Caco-2 (cell line): ENCODE measurements around the gene ABCA1. TPM values are rescaled to one million over a fixed set of nuclear protein-coding genes. Genes with fewer than 3 reads are reported as not detected.
"Not testable (repeated sequence)": the region's sequence is repeated elsewhere in the genome, so short reads cannot be mapped to it uniquely, and the experiment has no call there.

Experiments
- BruUV-seq: library from RNA; stranded (reverse); fragments of 400-500 nt; replicated peaks from 2 replicates; lab custom pipeline; 2021; lab: Mats Ljungman, UMichigan
- CTCF ChIA-PET: fragments of 300-600 bp; sonication (Branson Sonifier 250); formaldehyde crosslinking; loops from one replicate; lab custom pipeline; 2022; ENCODE audit warnings: antibody characterized with exemption; lab: Charles Lee
- POLR2A ChIA-PET: fragments of 300-600 bp; sonication (Branson Sonifier 250); formaldehyde crosslinking; loops from one replicate; lab custom pipeline; 2022; ENCODE audit warnings: antibody characterized with exemption; lab: Charles Lee
- DNase-seq, 2 experiments: peaks; one replicate each; pipeline versions ENCODE4 v3.0.0 to v3.0.0-alpha.2; 2020 to 2022
- H3K27me3 ChIP-seq: replicated peaks from 2 replicates; pipeline ENCODE4 v1.6.0; 2011; ENCODE audit warnings: low read length; ENCODE audit not compliant: control insufficient read depth, insufficient read depth
- H3K36me3 ChIP-seq: 2 replicates; pipeline ENCODE4 v1.5.1; 2011; ENCODE audit warnings: low read length; ENCODE audit not compliant: control insufficient read depth, insufficient read depth
- H3K4me1 ChIP-seq: fragments of 250-450 bp; sonication (Bioruptor Pico); 2 replicates; pipeline ENCODE4 v1.5.1; 2020; ENCODE audit warnings: mild to moderate bottlenecking
- H3K4me3 ChIP-seq: 2 replicates; pipeline ENCODE4 v1.5.1; 2011; ENCODE audit warnings: low read depth, mild to moderate bottlenecking, control low read depth, low read length
- H3K9me3 ChIP-seq: fragments of 250-450 bp; sonication (Bioruptor Pico); 2 replicates; pipeline ENCODE4 v1.5.1; 2020; ENCODE audit warnings: mild to moderate bottlenecking, moderate library complexity
- H3K27ac Mint-ChIP-seq: one replicate; pipeline ENCODE4 v1.8.0; 2022; ENCODE audit warnings: mixed read lengths; ENCODE audit not compliant: unreplicated experiment
- H3K27me3 Mint-ChIP-seq: one replicate; pipeline ENCODE4 v1.8.0; 2022; ENCODE audit warnings: mixed read lengths; ENCODE audit not compliant: insufficient read depth, unreplicated experiment
- H3K36me3 Mint-ChIP-seq: one replicate; pipeline ENCODE4 v1.8.0; 2022; ENCODE audit warnings: mild to moderate bottlenecking, mixed read lengths; ENCODE audit not compliant: insufficient read depth, unreplicated experiment
- H3K4me1 Mint-ChIP-seq: one replicate; pipeline ENCODE4 v1.8.0; 2022; ENCODE audit warnings: low read depth, mixed read lengths; ENCODE audit not compliant: unreplicated experiment
- H3K4me3 Mint-ChIP-seq: one replicate; pipeline ENCODE4 v1.8.0; 2022; ENCODE audit warnings: mild to moderate bottlenecking, moderate library complexity, mixed read lengths; ENCODE audit not compliant: unreplicated experiment
- H3K9me3 Mint-ChIP-seq: one replicate; pipeline ENCODE4 v1.8.0; 2022; ENCODE audit warnings: mixed read lengths; ENCODE audit not compliant: unreplicated experiment
- CTCF ChIP-seq, 2 experiments: fragments of 200-600 bp in 1 of 2; IDR thresholded peaks; 1 replicate in 1 of 2; 2 replicates in 1 of 2; pipeline versions ENCODE4 v1.5.1 to v1.8.0; 2011 to 2022; ENCODE audit warnings: antibody characterized with exemption in 1 of 2, control low read depth in 1 of 2, inconsistent platforms in 1 of 2, low read depth in 1 of 2, low read length in 1 of 2, mild to moderate bottlenecking in 1 of 2, moderate library complexity in 1 of 2; ENCODE audit not compliant: insufficient read depth in 1 of 2, severe bottlenecking in 1 of 2, unreplicated experiment in 1 of 2
- intact Hi-C: fragments of 100-400 bp; cut with micrococcal nuclease; formaldehyde crosslinking; loops from one replicate; pipeline ENCODE4 v1.10.0; 2022; ENCODE audit not compliant: unreplicated experiment
- total RNA-seq: library from RNA; stranded (reverse); gene quantifications from 2 replicates; pipeline ENCODE4 v1.2.3, GENCODE V29; 2022

ABCA1 gene
- total RNA-seq, 1 experiment from 2014 or later: 14.0 TPM

- H3K27me3 Mint-ChIP-seq: no peaks in the 10 kb centered on the region
- ChIA-PET POLR2A (no interaction called here), CTCF (interaction anchor here (1.2 kb wide), 1 partner anchor 60 kb away, joined by 5 read pairs; no protein-coding TSS in a partner anchor)
- no peaks in the 10 kb centered on the region for H3K27me3 ChIP-seq
- H3K36me3 Mint-ChIP-seq: peaks cover 18% of the 10 kb centered on the region
- intact Hi-C loops: no loop called here
- no peak for TF ChIP-seq CTCF (IDR thresholded peaks at IDR 0.05; ENCODE audit: insufficient read depth in 1 of 2, low read depth in 1 of 2, low read length in 1 of 2, severe bottlenecking in 1 of 2, unreplicated experiment in 1 of 2)
- no peaks in the 10 kb centered on the region; the same call in 1 of the 2 replicates for H3K4me1 ChIP-seq
- H3K4me3 ChIP-seq: no peak overlapping the region
- H3K4me3 Mint-ChIP-seq: no peak overlapping the region
- no peak for DNase-seq
- no peaks in the 10 kb centered on the region for H3K36me3 ChIP-seq
- no peaks in the 10 kb centered on the region for H3K9me3 Mint-ChIP-seq
- no TSS peak for BruUV-seq
- no peak overlapping the region for H3K27ac Mint-ChIP-seq
- H3K9me3 ChIP-seq: no peaks in the 10 kb centered on the region
- peaks cover 14% of the 10 kb centered on the region for H3K4me1 Mint-ChIP-seq
Observed at GRCh38 chr9:104923289-104923688, 4.7 kb downstream of the ABCA1 start.

GRCh38 chr9:104922748-104923147, 5.2 kb downstream of the ABCA1 start:
- H3K4me1 Mint-ChIP-seq, DNase-seq, H3K27me3 ChIP-seq, H3K27me3 Mint-ChIP-seq, H3K4me3 ChIP-seq, H3K9me3 Mint-ChIP-seq, H3K9me3 ChIP-seq, H3K27ac Mint-ChIP-seq, H3K4me1 ChIP-seq, H3K36me3 ChIP-seq, H3K4me3 Mint-ChIP-seq, intact Hi-C loops, POLR2A ChIA-PET, BruUV-seq: not testable (repeated sequence)
- peaks cover 14% of the 10 kb centered on the region for H3K36me3 Mint-ChIP-seq
- CTCF ChIA-PET: interaction anchor here (1.2 kb wide), 1 partner anchor 60 kb away, joined by 5 read pairs; no protein-coding TSS in a partner anchor

GRCh38 chr9:104921067-104921741, 6.8 kb downstream of the ABCA1 start:
- Histone ChIP-seq H3K4me3 (no peak overlapping the region), H3K4me1 (no peaks in the 10 kb centered on the region; the same call in 1 of the 2 replicates), H3K36me3 (no peaks in the 10 kb centered on the region), H3K9me3 (no peaks in the 10 kb centered on the region), H3K27me3 (no peaks in the 10 kb centered on the region)
- Mint-ChIP-seq H3K4me1 (peaks cover 6% of the 10 kb centered on the region), H3K27me3 (no peaks in the 10 kb centered on the region), H3K36me3 (peaks cover 2% of the 10 kb centered on the region), H3K27ac (no peak overlapping the region), H3K9me3 (no peaks in the 10 kb centered on the region), H3K4me3 (no peak overlapping the region)
- POLR2A ChIA-PET: no interaction called here
- no peak for TF ChIP-seq CTCF (IDR thresholded peaks at IDR 0.05; ENCODE audit: insufficient read depth in 1 of 2, low read depth in 1 of 2, low read length in 1 of 2, severe bottlenecking in 1 of 2, unreplicated experiment in 1 of 2)
- CTCF ChIA-PET: no interaction called here
- intact Hi-C loops: no loop called here
- DNase-seq: no peak
- BruUV-seq: no TSS peak
